HG02623 (cell line): ENCODE data around the gene ZZZ3.
"Not testable (repeated sequence)": the region's sequence is repeated elsewhere in the genome, so short reads cannot be mapped to it uniquely, and the experiment has no call there.

Source experiments
- ATAC-seq: cut with Tn5 transposase; IDR thresholded peaks from one replicate; pipeline ENCODE4 v1.9.1; 2021; ENCODE audit warnings: moderate library complexity; ENCODE audit not compliant: unreplicated experiment

The ZZZ3 gene

GRCh38 chr1:77682460-77683159 is at the start of gene ZZZ3:
Gene ZZZ3, minus strand, starts transcription at chr1:77682658. Its CDS starts 49,304 bp downstream, at chr1:77633354.
- peak; percentile 67 for ATAC-seq

- ATAC-seq: no peak
Measured at GRCh38 chr1:77732090-77732489, 49.6 kb upstream of the ZZZ3 start.

- ATAC-seq: no peak
Measured at GRCh38 chr1:77725706-77726105, 43.2 kb upstream of the ZZZ3 start.

GRCh38 chr1:77718181-77718580 is 35.7 kb upstream of the ZZZ3 start:
- ATAC-seq: no peak

- no peak for ATAC-seq
Measured at GRCh38 chr1:77716065-77716464, 33.6 kb upstream of the ZZZ3 start.

GRCh38 chr1:77709727-77710126 is 27.3 kb upstream of the ZZZ3 start:
- ATAC-seq: no peak

GRCh38 chr1:77706321-77706720 is 23.9 kb upstream of the ZZZ3 start:
- ATAC-seq: no peak

GRCh38 chr1:77704736-77705135 is 22.3 kb upstream of the ZZZ3 start:
- ATAC-seq: no peak

GRCh38 chr1:77699673-77700072 is 17.2 kb upstream of the ZZZ3 start:
- not testable (repeated sequence) for ATAC-seq

GRCh38 chr1:77697441-77697840 is 15.0 kb upstream of the ZZZ3 start:
- no peak for ATAC-seq

GRCh38 chr1:77688939-77689338 is 6.5 kb upstream of the ZZZ3 start:
- ATAC-seq: no peak

GRCh38 chr1:77687519-77687906 is 5.1 kb upstream of the ZZZ3 start:
- ATAC-seq: no peak

- no peak for ATAC-seq
Measured at GRCh38 chr1:77686796-77687518, 4.5 kb upstream of the ZZZ3 start.

- peak; percentile 70 for ATAC-seq
Measured at GRCh38 chr1:77683160-77684148, 996 bp upstream of the ZZZ3 start.

- no peak for ATAC-seq
Measured at GRCh38 chr1:77680173-77680572, 2.3 kb downstream of the ZZZ3 start.

- ATAC-seq: no peak
Measured at GRCh38 chr1:77678660-77679610, 3.5 kb downstream of the ZZZ3 start.

- ATAC-seq: not testable (repeated sequence)
Measured at GRCh38 chr1:77674807-77675206, 7.7 kb downstream of the ZZZ3 start.

- ATAC-seq: no peak
Measured at GRCh38 chr1:77673716-77674355, 8.6 kb downstream of the ZZZ3 start.

GRCh38 chr1:77673030-77673429 is 9.4 kb downstream of the ZZZ3 start:
- ATAC-seq: no peak

GRCh38 chr1:77672374-77672773 is 10.1 kb downstream of the ZZZ3 start:
- peak; percentile 36 for ATAC-seq
